ENCODE data around the gene FAM89A. TPM values are rescaled to one million over a fixed set of nuclear protein-coding genes. Genes with fewer than 3 reads are reported as not detected.

FAM89A gene
- total and polyA plus RNA-seq, 2 experiments from 2014 or later, result 53.5 to 55.1 TPM

DNA sequence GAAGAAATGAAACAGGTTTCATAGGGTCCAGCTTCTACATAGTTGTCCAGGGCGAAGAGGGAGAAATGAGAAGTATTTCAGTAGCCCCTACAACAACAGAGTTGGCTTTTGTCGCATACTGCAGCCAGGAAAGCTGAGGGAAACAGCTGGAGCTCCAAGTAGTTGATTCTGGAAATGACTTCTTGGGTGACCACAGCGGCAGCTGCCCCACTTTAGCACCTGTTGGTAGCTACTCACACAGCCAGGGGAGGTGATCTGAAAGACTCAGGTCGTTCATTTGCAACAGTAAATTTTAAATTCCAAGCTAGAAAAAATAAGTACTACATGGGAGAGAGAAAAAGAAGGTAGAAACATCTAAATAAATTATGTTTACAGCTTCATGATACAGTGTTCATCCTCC, 63.7 kb downstream of the FAM89A start:
- TF ChIP-seq, protein P1, sequence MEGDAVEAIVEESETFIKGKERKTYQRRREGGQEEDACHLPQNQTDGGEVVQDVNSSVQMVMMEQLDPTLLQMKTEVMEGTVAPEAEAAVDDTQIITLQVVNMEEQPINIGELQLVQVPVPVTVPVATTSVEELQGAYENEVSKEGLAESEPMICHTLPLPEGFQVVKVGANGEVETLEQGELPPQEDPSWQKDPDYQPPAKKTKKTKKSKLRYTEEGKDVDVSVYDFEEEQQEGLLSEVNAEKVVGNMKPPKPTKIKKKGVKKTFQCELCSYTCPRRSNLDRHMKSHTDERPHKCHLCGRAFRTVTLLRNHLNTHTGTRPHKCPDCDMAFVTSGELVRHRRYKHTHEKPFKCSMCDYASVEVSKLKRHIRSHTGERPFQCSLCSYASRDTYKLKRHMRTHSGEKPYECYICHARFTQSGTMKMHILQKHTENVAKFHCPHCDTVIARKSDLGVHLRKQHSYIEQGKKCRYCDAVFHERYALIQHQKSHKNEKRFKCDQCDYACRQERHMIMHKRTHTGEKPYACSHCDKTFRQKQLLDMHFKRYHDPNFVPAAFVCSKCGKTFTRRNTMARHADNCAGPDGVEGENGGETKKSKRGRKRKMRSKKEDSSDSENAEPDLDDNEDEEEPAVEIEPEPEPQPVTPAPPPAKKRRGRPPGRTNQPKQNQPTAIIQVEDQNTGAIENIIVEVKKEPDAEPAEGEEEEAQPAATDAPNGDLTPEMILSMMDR (IDR thresholded peaks at IDR 0.05; ENCODE audit: poor library complexity), result no peak
- TF ChIP-seq EZH2 (IDR thresholded peaks at IDR 0.05; ENCODE audit: borderline replicate concordance) (no peak), EZH2phosphoT487 (IDR thresholded peaks at IDR 0.05; ENCODE audit: low read depth, severe bottlenecking, unreplicated experiment) (no peak)
- 93% methylated on average over 4 of the region's 4 CpGs for WGBS (ENCODE audit: low lambda C conversion rate, missing lambda C conversion rate)

DNA sequence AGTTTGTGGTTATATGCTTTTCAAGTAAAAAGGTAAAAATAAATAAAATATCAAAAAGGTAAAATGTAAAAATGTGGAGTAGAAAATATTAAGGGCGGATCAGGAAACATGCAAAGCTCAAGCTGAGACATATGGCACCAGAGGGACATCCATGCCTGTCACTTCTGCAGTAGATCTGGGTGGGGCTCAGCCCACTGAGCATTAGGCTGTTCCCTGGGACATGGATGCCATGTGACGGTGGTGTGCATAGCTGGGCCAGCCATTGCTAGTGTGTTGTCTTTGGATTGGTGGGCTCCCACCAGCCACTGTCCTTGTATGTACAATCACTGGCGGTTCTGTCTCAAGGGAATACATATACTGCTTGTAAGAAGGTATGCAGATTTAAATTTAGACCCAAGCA, 64.4 kb downstream of the FAM89A start:
- WGBS (ENCODE audit: low lambda C conversion rate, missing lambda C conversion rate), result 63% methylated on average over 3 of the region's 3 CpGs
- no peaks in the 10 kb centered on the region for H3K36me3 ChIP-seq (replicated peaks; ENCODE audit: insufficient read depth, low read depth)

More for the DNA sequence above, 63.7 kb downstream of the FAM89A start:
- H3K9me3 ChIP-seq (ENCODE audit: low read depth), result no peaks in the 10 kb centered on the region
- no peak overlapping the region for H3K4me2 ChIP-seq
- no peaks in the 10 kb centered on the region for H3K27me3 ChIP-seq
- H3K4me3 ChIP-seq, result no peak overlapping the region
- no peak for DNase-seq (ENCODE audit: low spot score)
- H4K20me1 ChIP-seq (ENCODE audit: insufficient read depth, poor library complexity, severe bottlenecking), result no peaks in the 10 kb centered on the region
- H3K36me3 ChIP-seq (replicated peaks; ENCODE audit: insufficient read depth, low read depth), result no peaks in the 10 kb centered on the region
- no peak overlapping the region for H3K27ac ChIP-seq
- peaks cover 62% of the 10 kb centered on the region for H3K79me2 ChIP-seq
- H3K9me2 ChIP-seq (replicated peaks; ENCODE audit: insufficient read depth), result no peaks in the 10 kb centered on the region
- peaks cover 14% of the 10 kb centered on the region for H3K4me1 ChIP-seq (ENCODE audit: insufficient read depth)
- no peak overlapping the region for H2AFZ ChIP-seq

DNA sequence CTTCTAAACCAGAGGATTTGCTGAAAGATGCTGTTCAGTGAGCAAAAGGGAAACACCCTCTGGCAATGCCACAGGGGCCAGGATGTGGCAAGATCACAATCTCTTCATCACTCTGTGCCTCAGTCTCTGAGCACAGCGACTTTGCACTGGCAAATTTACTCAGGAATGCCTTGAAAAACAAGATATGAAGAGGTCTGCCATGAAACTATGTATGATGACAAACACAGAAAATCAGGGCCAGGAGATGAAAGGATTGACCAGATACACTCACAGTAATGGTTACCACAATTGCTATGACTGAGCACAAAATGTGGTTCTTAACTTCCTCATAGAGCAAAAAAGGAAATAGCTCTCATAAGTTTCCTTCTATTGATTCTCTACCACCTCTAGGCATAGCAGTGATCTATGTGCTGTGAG, 67.2 kb downstream of the FAM89A start:
- H3K4me3 ChIP-seq, result no peak overlapping the region
- no peaks in the 10 kb centered on the region for H4K20me1 ChIP-seq (ENCODE audit: insufficient read depth, poor library complexity, severe bottlenecking)
- 65% methylated on average over 1 of the region's 1 CpG for WGBS (ENCODE audit: low lambda C conversion rate, missing lambda C conversion rate)
- no peaks in the 10 kb centered on the region for H3K36me3 ChIP-seq (replicated peaks; ENCODE audit: insufficient read depth, low read depth)
- no peak overlapping the region for H3K4me2 ChIP-seq
- no peaks in the 10 kb centered on the region for H3K27me3 ChIP-seq
- H3K9me2 ChIP-seq (replicated peaks; ENCODE audit: insufficient read depth), result no peaks in the 10 kb centered on the region
- TF ChIP-seq EZH2phosphoT487 (IDR thresholded peaks at IDR 0.05; ENCODE audit: low read depth, severe bottlenecking, unreplicated experiment), result no peak
- no peak for TF ChIP-seq EZH2 (IDR thresholded peaks at IDR 0.05; ENCODE audit: borderline replicate concordance)
- TF ChIP-seq, protein P1 (IDR thresholded peaks at IDR 0.05; ENCODE audit: poor library complexity), result no peak
- H3K27ac ChIP-seq, result peak overlapping the region; percentile 59
- peaks cover 59% of the 10 kb centered on the region for H3K79me2 ChIP-seq
- peaks cover 18% of the 10 kb centered on the region for H3K4me1 ChIP-seq (ENCODE audit: insufficient read depth)
- no peaks in the 10 kb centered on the region for H3K9me3 ChIP-seq (ENCODE audit: low read depth)
- no peak overlapping the region for H2AFZ ChIP-seq
- DNase-seq (ENCODE audit: low spot score), result no peak

More for the DNA sequence above, 64.4 kb downstream of the FAM89A start:
- Histone ChIP-seq H3K27ac (no peak overlapping the region), H4K20me1 (ENCODE audit: insufficient read depth, poor library complexity, severe bottlenecking) (no peaks in the 10 kb centered on the region), H3K4me1 (ENCODE audit: insufficient read depth) (peaks cover 14% of the 10 kb centered on the region), H3K9me2 (replicated peaks; ENCODE audit: insufficient read depth) (no peaks in the 10 kb centered on the region), H3K27me3 (no peaks in the 10 kb centered on the region), H3K9me3 (ENCODE audit: low read depth) (no peaks in the 10 kb centered on the region), H2AFZ (no peak overlapping the region), H3K4me2 (no peak overlapping the region), H3K4me3 (no peak overlapping the region), H3K79me2 (peaks cover 58% of the 10 kb centered on the region)
- TF ChIP-seq EZH2 (IDR thresholded peaks at IDR 0.05; ENCODE audit: borderline replicate concordance) (no peak), EZH2phosphoT487 (IDR thresholded peaks at IDR 0.05; ENCODE audit: low read depth, severe bottlenecking, unreplicated experiment) (no peak)
- TF ChIP-seq, protein P1 (IDR thresholded peaks at IDR 0.05; ENCODE audit: poor library complexity), result no peak
- no peak for DNase-seq (ENCODE audit: low spot score)

DNA sequence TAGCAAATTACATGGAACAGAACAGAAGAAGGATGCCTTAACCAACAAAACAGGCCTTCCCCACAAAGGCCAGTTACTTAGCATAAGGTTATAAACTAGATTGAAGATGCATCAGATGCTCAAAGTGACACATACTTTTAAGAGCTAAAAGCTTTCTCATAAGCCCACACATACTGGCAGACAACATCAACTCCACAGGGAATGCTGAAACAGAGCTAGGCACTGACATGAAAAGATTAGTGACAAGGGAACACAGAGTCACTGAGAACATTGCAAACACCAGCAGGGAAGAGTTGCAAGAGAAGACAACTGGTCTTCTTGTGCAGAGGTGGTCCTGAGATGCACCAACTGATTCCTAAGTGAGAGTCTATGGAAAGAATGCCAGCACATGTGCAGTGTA, 68.3 kb downstream of the FAM89A start:
- Histone ChIP-seq H3K9me2 (replicated peaks; ENCODE audit: insufficient read depth) (no peaks in the 10 kb centered on the region), H3K4me2 (no peak overlapping the region), H2AFZ (no peak overlapping the region), H3K79me2 (peaks cover 57% of the 10 kb centered on the region), H3K9me3 (ENCODE audit: low read depth) (no peaks in the 10 kb centered on the region), H3K36me3 (replicated peaks; ENCODE audit: insufficient read depth, low read depth) (no peaks in the 10 kb centered on the region), H3K4me1 (ENCODE audit: insufficient read depth) (peaks cover 12% of the 10 kb centered on the region), H3K27me3 (no peaks in the 10 kb centered on the region), H3K4me3 (no peak overlapping the region), H4K20me1 (ENCODE audit: insufficient read depth, poor library complexity, severe bottlenecking) (no peaks in the 10 kb centered on the region), H3K27ac (no peak overlapping the region)
- no peak for DNase-seq (ENCODE audit: low spot score)
- TF ChIP-seq EZH2phosphoT487 (IDR thresholded peaks at IDR 0.05; ENCODE audit: low read depth, severe bottlenecking, unreplicated experiment) (no peak), EZH2 (IDR thresholded peaks at IDR 0.05; ENCODE audit: borderline replicate concordance) (no peak)
- TF ChIP-seq, protein P1 (IDR thresholded peaks at IDR 0.05; ENCODE audit: poor library complexity), result no peak

Measured in hepatocyte (in vitro differentiated cells).